Cardiac fibroblast (primary cell): ENCODE results near the gene MRPS18A.
A peak's percentile ranks its signal among the peaks of the same experiment; 100 is the strongest.

ENCODE experiments used
- DNase-seq, 2 donors: peaks; one replicate each; pipeline versions ENCODE4 v3.0.0 to v3.0.0-alpha.2; 2010; ENCODE audit warnings: low read depth in 2 of 2
- H3K4me3 ChIP-seq, 2 donors: replicated peaks in 1 of 2; 1 replicate in 1 of 2; 2 replicates in 1 of 2; pipeline ENCODE4 v1.5.1; 2011; ENCODE audit warnings: low read depth in 2 of 2, low read length in 2 of 2, mild to moderate bottlenecking in 2 of 2, moderate library complexity in 1 of 2
- CTCF ChIP-seq: IDR thresholded peaks from one replicate; pipeline ENCODE4 v1.5.1; 2011; ENCODE audit warnings: low read depth, mild to moderate bottlenecking, low read length, inconsistent platforms

The MRPS18A gene

GRCh38 chr6:43687079-43687436, 533 bp downstream of the MRPS18A start:
- TF ChIP-seq CTCF, result no peak
- peak overlapping the region; percentile 65 to 90 for H3K4me3 ChIP-seq
- DNase-seq, result no peak

GRCh38 chr6:43683708-43684455, 3.7 kb downstream of the MRPS18A start:
- no peak for DNase-seq
- H3K4me3 ChIP-seq, result no peak overlapping the region
- no peak for TF ChIP-seq CTCF

GRCh38 chr6:43682724-43683429, 4.7 kb downstream of the MRPS18A start:
- H3K4me3 ChIP-seq, result no peak overlapping the region
- TF ChIP-seq CTCF, result no peak
- DNase-seq, result no peak

- H3K4me3 ChIP-seq, result no peak overlapping the region
- no peak for TF ChIP-seq CTCF
- no peak for DNase-seq
These were observed 6.3 kb downstream of the MRPS18A start for GRCh38 chr6:43681303-43681702.

- no peak for TF ChIP-seq CTCF
- no peak for DNase-seq
- no peak overlapping the region for H3K4me3 ChIP-seq
These were observed 7.0 kb downstream of the MRPS18A start for GRCh38 chr6:43680308-43681200.

GRCh38 chr6:43679057-43679456, 8.5 kb downstream of the MRPS18A start:
- no peak overlapping the region for H3K4me3 ChIP-seq
- no peak for DNase-seq
- no peak for TF ChIP-seq CTCF
